Cardiac muscle cell (in vitro differentiated cells and primary cell): ENCODE data around the gene PLD1. TPM values are rescaled to one million over a fixed set of nuclear protein-coding genes. Genes with fewer than 3 reads are reported as not detected.

Source experiments
- DNase-seq, 2 donors: peaks; one replicate each; pipeline versions ENCODE4 v3.0.0 to v3.0.0-alpha.2; 2010 to 2017; ENCODE audit warnings: low read depth in 1 of 2, low spot score in 1 of 2
- H3K27ac ChIP-seq: fragments of 200-600 bp; sonication (generic); 2 replicates; pipeline ENCODE4 v1.5.1; 2016
- H3K27me3 ChIP-seq: fragments of 200-600 bp; sonication (generic); 2 replicates; pipeline ENCODE4 v1.6.0; 2016; ENCODE audit warnings: control low read depth
- H3K36me3 ChIP-seq: fragments of 200-600 bp; sonication (generic); 2 replicates; pipeline ENCODE4 v1.5.1; 2016; ENCODE audit warnings: control low read depth
- H3K4me1 ChIP-seq: fragments of 200-600 bp; sonication (generic); 2 replicates; pipeline ENCODE4 v1.8.1; 2017; ENCODE audit warnings: low read depth, mild to moderate bottlenecking, mixed run types
- H3K4me3 ChIP-seq: fragments of 200-600 bp; sonication (generic); 2 replicates; pipeline ENCODE4 v1.5.1; 2016; ENCODE audit warnings: mild to moderate bottlenecking
- H3K9me3 ChIP-seq: fragments of 200-600 bp; sonication (generic); 2 replicates; pipeline ENCODE4 v1.5.1; 2017; ENCODE audit warnings: low read depth, mild to moderate bottlenecking, control low read depth
- polyA plus RNA-seq: library from polyadenylated mRNA; unstranded; fragments of >200 nt; fragmentation: Nextera tagmentation; extraction: Ambion mirVana; gene quantifications from 2 replicates; pipeline ENCODE4 v1.2.1, GENCODE V29; 2016
- total RNA-seq: library from RNA; depleted of rRNA; stranded (reverse); fragments of >200 nt; gene quantifications from 2 replicates; pipeline ENCODE4 v1.2.3, GENCODE V29; 2016
- TF ChIP-seq, protein P1 (sequence below): IDR thresholded peaks from 2 replicates; pipeline ENCODE4 v1.5.1; 2012; ENCODE audit warnings: low read depth, mild to moderate bottlenecking, low read length

PLD1 gene
- total and polyA plus RNA-seq, 2 experiments from 2014 or later: 18.3 to 35.1 TPM

DNA sequence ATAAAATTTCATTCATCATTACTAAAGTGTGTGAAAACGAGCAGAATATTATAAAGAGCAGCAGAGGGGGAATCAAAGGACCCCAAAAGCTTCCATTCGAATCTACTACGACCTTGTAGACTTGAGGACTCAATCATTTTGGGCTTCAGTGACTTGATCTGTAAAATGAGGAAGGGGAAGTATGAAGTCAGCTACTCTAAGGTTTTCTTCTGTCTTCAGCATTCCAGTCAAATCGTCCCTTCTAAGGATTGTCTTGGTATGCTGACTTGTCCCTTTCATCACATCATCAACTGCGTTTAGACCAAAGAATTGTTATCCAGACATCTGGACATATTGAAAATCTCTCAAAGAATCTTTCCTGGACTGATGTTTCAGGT is 44.8 kb downstream of the PLD1 start:
- DNase-seq: no peak
- no peaks in the 10 kb centered on the region for H3K36me3 ChIP-seq
- H3K4me3 ChIP-seq: no peak overlapping the region
- TF ChIP-seq, protein P1, sequence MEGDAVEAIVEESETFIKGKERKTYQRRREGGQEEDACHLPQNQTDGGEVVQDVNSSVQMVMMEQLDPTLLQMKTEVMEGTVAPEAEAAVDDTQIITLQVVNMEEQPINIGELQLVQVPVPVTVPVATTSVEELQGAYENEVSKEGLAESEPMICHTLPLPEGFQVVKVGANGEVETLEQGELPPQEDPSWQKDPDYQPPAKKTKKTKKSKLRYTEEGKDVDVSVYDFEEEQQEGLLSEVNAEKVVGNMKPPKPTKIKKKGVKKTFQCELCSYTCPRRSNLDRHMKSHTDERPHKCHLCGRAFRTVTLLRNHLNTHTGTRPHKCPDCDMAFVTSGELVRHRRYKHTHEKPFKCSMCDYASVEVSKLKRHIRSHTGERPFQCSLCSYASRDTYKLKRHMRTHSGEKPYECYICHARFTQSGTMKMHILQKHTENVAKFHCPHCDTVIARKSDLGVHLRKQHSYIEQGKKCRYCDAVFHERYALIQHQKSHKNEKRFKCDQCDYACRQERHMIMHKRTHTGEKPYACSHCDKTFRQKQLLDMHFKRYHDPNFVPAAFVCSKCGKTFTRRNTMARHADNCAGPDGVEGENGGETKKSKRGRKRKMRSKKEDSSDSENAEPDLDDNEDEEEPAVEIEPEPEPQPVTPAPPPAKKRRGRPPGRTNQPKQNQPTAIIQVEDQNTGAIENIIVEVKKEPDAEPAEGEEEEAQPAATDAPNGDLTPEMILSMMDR: no peak
- H3K27ac ChIP-seq: no peak overlapping the region
- H3K9me3 ChIP-seq: no peaks in the 10 kb centered on the region
- H3K27me3 ChIP-seq: no peaks in the 10 kb centered on the region
- H3K4me1 ChIP-seq: peaks cover 7% of the 10 kb centered on the region

GRCh38 chr3:171763392-171763791 is 46.9 kb downstream of the PLD1 start:
- TF ChIP-seq, protein P1: no peak
- H3K4me1 ChIP-seq: no peaks in the 10 kb centered on the region
- H3K27me3 ChIP-seq: no peaks in the 10 kb centered on the region
- H3K4me3 ChIP-seq: no peak overlapping the region
- H3K36me3 ChIP-seq: no peaks in the 10 kb centered on the region
- no peak overlapping the region for H3K27ac ChIP-seq
- no peaks in the 10 kb centered on the region for H3K9me3 ChIP-seq
- DNase-seq: no peak

GRCh38 chr3:171760477-171760876 is 49.8 kb downstream of the PLD1 start:
- no peak for DNase-seq
- TF ChIP-seq, protein P1: no peak
- no peak overlapping the region for H3K27ac ChIP-seq
- H3K27me3 ChIP-seq: no peaks in the 10 kb centered on the region
- no peak overlapping the region for H3K4me3 ChIP-seq
- no peaks in the 10 kb centered on the region for H3K4me1 ChIP-seq
- no peaks in the 10 kb centered on the region for H3K36me3 ChIP-seq
- H3K9me3 ChIP-seq: no peaks in the 10 kb centered on the region

DNA sequence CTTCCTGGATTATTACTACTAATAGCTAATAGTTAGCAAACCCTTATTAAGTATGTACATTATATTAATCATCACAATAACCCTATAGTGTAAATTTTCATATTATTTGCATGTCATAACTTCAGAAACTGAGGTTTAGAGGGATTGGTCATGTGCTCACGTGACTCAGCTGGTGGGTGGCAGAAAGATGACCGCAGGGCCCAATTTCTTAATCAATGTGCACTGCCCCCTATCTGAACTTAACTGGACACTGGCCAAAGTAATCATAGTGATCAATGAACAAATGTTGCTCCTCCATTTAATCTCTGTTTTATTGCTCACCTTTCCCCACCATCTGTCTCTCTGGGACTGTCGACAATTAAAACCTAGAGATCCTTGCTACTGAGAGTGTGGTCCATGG is 52.2 kb downstream of the PLD1 start:
- Histone ChIP-seq H3K4me3 (no peak overlapping the region), H3K36me3 (no peaks in the 10 kb centered on the region), H3K4me1 (no peaks in the 10 kb centered on the region), H3K27ac (no peak overlapping the region), H3K9me3 (no peaks in the 10 kb centered on the region), H3K27me3 (no peaks in the 10 kb centered on the region)
- TF ChIP-seq, protein P1: no peak
- DNase-seq: no peak

DNA sequence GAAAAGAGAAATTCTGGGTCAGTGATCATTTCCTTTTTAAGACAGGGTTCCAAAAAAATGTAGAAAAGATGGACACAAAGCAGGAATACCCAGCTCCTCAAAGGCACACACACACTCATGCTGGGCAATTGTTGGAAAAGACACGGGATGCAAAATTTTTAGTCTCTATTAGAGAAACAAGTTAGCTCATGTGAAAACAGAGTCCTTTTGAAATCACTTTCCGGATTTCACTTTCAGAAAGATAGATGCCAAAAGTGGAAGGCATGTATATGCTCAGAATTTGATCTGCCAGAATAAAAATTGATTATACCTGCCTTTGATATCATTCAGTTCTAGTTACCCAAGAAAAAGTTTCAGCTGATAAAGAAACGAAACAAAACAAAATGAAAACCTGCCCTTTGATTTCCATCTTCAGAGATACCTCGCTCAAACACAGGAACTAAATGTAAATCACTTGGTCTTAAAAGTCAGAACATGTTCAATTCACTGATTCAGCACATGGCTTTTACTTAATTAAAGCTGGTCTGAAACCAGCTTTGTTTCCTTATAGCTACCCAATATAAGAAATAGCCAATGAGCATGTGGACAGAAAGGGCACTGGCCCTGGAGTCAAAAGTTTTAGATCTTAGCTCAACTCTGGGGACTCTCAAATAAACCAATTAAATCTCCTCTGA is 52.8 kb downstream of the PLD1 start:
- Histone ChIP-seq H3K36me3 (no peaks in the 10 kb centered on the region), H3K27ac (no peak overlapping the region), H3K9me3 (no peaks in the 10 kb centered on the region), H3K4me3 (no peak overlapping the region), H3K4me1 (no peaks in the 10 kb centered on the region), H3K27me3 (no peaks in the 10 kb centered on the region)
- DNase-seq: no peak
- TF ChIP-seq, protein P1: no peak
